ENCODE data around the gene VSIG8.

VSIG8 gene

DNA sequence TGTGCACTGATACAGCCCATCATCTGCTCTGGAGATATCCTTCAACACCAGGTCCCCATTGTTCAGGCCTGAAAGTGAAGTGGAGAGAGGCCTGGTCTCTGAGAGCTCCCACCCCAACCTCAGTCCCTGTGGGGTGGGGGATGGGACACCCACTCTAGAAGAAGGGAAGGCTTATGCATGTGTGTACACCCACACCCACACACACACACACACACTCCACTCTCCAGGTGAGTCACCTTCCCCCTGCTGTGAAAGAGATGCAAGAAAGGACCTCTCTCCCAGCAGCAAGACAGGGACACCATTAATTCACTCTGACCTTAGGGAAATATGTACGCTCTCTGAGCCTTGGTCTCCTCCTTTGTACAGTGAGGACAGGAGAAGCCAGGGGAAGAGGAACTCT lies 5.9 kb downstream of the VSIG8 start:
- Histone ChIP-seq H3K27ac (ENCODE audit: low read depth, low read length) (no peak overlapping the region), H3K4me3 (ENCODE audit: low read depth, low read length) (no peak overlapping the region), H3K9me3 (ENCODE audit: control insufficient read depth, insufficient read depth, low read length) (no peaks in the 10 kb centered on the region), H3K4me1 (ENCODE audit: control insufficient read depth, insufficient read depth, low read length) (no peaks in the 10 kb centered on the region), H3K27me3 (ENCODE audit: control insufficient read depth, insufficient read depth, low read length) (peaks cover 52% of the 10 kb centered on the region), H3K9ac (ENCODE audit: low read depth, low read length) (no peak overlapping the region), H3K36me3 (ENCODE audit: control insufficient read depth, insufficient read depth, low read length) (no peaks in the 10 kb centered on the region)

- Histone ChIP-seq H3K27me3 (ENCODE audit: control insufficient read depth, insufficient read depth, low read length) (peaks cover 52% of the 10 kb centered on the region), H3K4me3 (ENCODE audit: low read depth, low read length) (no peak overlapping the region), H3K36me3 (ENCODE audit: control insufficient read depth, insufficient read depth, low read length) (no peaks in the 10 kb centered on the region), H3K4me1 (ENCODE audit: control insufficient read depth, insufficient read depth, low read length) (no peaks in the 10 kb centered on the region), H3K27ac (ENCODE audit: low read depth, low read length) (no peak overlapping the region), H3K9ac (ENCODE audit: low read depth, low read length) (no peak overlapping the region), H3K9me3 (ENCODE audit: control insufficient read depth, insufficient read depth, low read length) (no peaks in the 10 kb centered on the region)
Measured at GRCh38 chr1:159855709-159856108, 6.7 kb downstream of the VSIG8 start.

DNA sequence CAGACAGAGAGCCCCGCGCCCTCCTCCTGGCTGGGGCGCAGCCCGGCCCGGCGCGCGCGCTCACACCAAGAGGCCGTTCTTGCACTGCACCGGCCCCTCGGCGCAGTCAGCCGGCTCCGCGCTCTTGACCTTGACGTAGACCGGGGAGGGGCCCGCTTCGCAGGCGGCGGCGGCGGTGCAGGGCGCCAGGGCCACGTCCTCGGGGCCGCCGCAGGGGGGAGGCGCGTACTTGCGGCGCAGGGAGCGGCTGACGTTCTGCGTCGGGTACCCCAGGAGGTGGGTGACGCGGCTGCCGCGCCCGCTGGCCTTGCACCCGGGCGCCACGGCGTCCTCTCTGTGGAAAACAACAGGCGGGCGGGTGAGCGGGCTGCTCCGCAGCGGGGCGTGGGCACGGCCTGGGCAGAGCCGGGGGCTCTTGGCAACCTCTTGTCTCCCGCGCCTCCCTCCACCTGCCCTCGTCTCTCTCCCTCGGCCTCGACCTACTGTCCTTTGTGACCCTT lies 7.7 kb downstream of the VSIG8 start:
- no peaks in the 10 kb centered on the region for H3K36me3 ChIP-seq (ENCODE audit: control insufficient read depth, insufficient read depth, low read length)
- peaks cover 52% of the 10 kb centered on the region for H3K27me3 ChIP-seq (ENCODE audit: control insufficient read depth, insufficient read depth, low read length)
- H3K9me3 ChIP-seq (ENCODE audit: control insufficient read depth, insufficient read depth, low read length), result no peaks in the 10 kb centered on the region
- H3K4me3 ChIP-seq (ENCODE audit: low read depth, low read length), result peak overlapping the region; percentile 80
- H3K27ac ChIP-seq (ENCODE audit: low read depth, low read length), result no peak overlapping the region
- no peaks in the 10 kb centered on the region for H3K4me1 ChIP-seq (ENCODE audit: control insufficient read depth, insufficient read depth, low read length)
- H3K9ac ChIP-seq (ENCODE audit: low read depth, low read length), result no peak overlapping the region

- Histone ChIP-seq H3K9me3 (ENCODE audit: control insufficient read depth, insufficient read depth, low read length) (no peaks in the 10 kb centered on the region), H3K4me1 (ENCODE audit: control insufficient read depth, insufficient read depth, low read length) (no peaks in the 10 kb centered on the region), H3K9ac (ENCODE audit: low read depth, low read length) (no peak overlapping the region), H3K36me3 (ENCODE audit: control insufficient read depth, insufficient read depth, low read length) (no peaks in the 10 kb centered on the region), H3K27ac (ENCODE audit: low read depth, low read length) (no peak overlapping the region), H3K4me3 (ENCODE audit: low read depth, low read length) (peak overlapping the region; percentile 80), H3K27me3 (ENCODE audit: control insufficient read depth, insufficient read depth, low read length) (peaks cover 52% of the 10 kb centered on the region)
Measured at GRCh38 chr1:159854116-159854692, 8.3 kb downstream of the VSIG8 start.

DNA sequence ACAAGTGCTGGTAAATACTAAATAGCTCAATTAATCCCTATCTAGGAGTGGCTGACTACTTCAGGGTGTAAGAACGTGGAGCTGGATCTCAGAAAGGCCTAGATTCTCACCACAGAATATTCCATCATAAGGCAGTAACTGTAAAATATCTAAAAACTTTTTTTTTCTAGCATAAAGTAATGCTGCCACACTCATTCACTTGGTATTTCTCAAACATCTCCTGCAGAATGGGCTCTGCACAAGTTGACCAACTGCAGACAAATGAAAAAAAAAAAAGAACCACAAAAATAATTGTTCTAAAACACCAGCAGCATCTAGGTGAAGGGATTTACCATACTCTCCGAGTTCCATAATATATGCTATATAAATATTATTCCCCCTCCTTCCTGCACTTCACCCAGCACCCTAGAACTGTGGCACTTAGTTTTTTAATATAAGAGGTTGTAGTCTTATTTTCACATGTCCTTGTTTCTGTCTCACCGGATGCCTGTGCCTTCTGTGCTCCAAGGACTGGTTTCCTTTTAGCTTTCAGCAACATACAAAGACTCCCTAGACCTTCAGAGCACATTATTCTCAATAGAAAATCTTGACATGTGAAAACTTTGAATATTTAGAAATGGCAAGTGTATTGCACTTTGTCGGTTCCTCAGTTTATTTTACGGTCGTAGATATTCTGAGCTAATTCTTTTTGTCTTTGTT lies 8.9 kb downstream of the VSIG8 start:
- Histone ChIP-seq H3K27ac (ENCODE audit: low read depth, low read length) (no peak overlapping the region), H3K9me3 (ENCODE audit: control insufficient read depth, insufficient read depth, low read length) (no peaks in the 10 kb centered on the region), H3K36me3 (ENCODE audit: control insufficient read depth, insufficient read depth, low read length) (no peaks in the 10 kb centered on the region), H3K9ac (ENCODE audit: low read depth, low read length) (no peak overlapping the region), H3K4me1 (ENCODE audit: control insufficient read depth, insufficient read depth, low read length) (no peaks in the 10 kb centered on the region), H3K27me3 (ENCODE audit: control insufficient read depth, insufficient read depth, low read length) (peaks cover 52% of the 10 kb centered on the region), H3K4me3 (ENCODE audit: low read depth, low read length) (peak overlapping the region; percentile 80)

DNA sequence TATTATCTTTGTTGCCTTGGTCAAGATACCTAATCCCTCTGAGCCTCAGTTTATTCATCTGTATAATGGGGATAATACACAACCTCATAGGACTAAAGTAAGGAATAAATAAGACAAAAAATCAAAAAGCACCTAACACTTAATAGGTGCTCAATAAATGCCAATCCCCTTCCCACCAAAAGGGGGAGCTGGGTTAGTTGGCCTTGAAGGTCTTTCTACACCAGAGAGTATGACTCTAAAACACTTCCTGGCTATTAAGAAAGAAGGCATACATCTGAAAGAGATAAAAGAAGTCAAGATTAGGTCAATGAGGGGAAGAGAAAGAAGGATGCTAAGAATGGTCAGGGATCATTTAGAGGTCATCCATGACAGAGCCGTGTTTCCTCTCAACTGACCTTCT lies 11.1 kb downstream of the VSIG8 start:
- no peak overlapping the region for H3K9ac ChIP-seq (ENCODE audit: low read depth, low read length)
- H3K36me3 ChIP-seq (ENCODE audit: control insufficient read depth, insufficient read depth, low read length), result no peaks in the 10 kb centered on the region
- H3K9me3 ChIP-seq (ENCODE audit: control insufficient read depth, insufficient read depth, low read length), result no peaks in the 10 kb centered on the region
- H3K4me3 ChIP-seq (ENCODE audit: low read depth, low read length), result no peak overlapping the region
- H3K4me1 ChIP-seq (ENCODE audit: control insufficient read depth, insufficient read depth, low read length), result no peaks in the 10 kb centered on the region
- H3K27me3 ChIP-seq (ENCODE audit: control insufficient read depth, insufficient read depth, low read length), result peaks cover 39% of the 10 kb centered on the region
- no peak overlapping the region for H3K27ac ChIP-seq (ENCODE audit: low read depth, low read length)

DNA sequence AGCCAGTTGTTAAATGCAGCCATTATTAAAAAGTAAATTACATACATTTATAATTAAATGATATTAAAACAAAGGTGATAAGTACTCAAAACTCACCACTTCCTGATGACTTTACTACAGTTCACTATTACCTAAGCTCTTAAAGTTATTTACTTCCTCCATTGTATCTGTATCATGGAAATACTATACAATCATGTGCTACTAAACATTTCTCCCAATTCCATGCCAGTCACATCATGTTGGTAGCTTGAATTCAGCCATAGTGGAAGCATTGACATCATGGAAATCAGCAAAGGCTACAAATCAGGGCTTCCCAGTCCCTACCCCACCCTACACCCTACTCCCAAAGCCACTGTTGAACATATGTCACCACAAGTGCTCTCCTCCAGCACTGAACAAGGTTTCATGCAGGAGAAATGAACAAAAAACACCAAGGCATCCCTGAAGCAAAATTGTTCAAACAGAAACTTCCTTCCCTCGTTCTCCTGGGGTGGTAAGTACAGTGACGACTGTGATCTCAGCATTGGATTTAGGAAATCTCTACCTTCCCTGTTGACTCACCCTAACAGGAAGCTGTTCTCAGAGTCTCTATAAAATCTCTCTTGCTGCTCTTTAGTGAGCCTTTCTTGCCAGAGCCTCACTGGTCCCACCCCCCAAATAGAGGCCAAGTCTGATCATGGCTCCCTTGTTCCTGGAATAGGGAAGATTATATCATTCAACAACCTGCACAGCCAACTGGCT lies 12.7 kb downstream of the VSIG8 start:
- peaks cover 23% of the 10 kb centered on the region for H3K27me3 ChIP-seq (ENCODE audit: control insufficient read depth, insufficient read depth, low read length)
- no peak overlapping the region for H3K4me3 ChIP-seq (ENCODE audit: low read depth, low read length)
- H3K9me3 ChIP-seq (ENCODE audit: control insufficient read depth, insufficient read depth, low read length), result no peaks in the 10 kb centered on the region
- H3K9ac ChIP-seq (ENCODE audit: low read depth, low read length), result no peak overlapping the region
- H3K27ac ChIP-seq (ENCODE audit: low read depth, low read length), result peak overlapping the region; percentile 60
- H3K36me3 ChIP-seq (ENCODE audit: control insufficient read depth, insufficient read depth, low read length), result no peaks in the 10 kb centered on the region
- H3K4me1 ChIP-seq (ENCODE audit: control insufficient read depth, insufficient read depth, low read length), result no peaks in the 10 kb centered on the region

DNA sequence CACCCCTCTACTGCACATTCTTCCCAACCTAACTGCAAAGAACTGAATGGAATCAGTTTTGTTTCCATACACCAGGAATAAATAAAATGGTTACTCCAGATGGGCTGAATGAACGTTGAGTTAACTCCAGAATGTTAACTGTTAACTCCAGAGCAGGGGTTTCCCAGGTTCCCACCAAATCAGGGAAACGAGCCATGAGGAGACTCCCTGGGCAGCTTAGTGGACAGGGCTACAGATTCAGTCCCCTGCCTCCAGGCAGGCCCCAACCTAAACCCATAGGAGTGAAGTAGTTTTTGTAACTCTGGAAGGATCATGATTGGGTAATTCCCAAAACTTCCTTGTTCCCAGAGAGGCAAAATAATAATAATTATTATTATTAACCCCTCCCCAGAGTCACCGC lies 14.1 kb downstream of the VSIG8 start:
- Histone ChIP-seq H3K9ac (ENCODE audit: low read depth, low read length) (no peak overlapping the region), H3K27ac (ENCODE audit: low read depth, low read length) (no peak overlapping the region), H3K36me3 (ENCODE audit: control insufficient read depth, insufficient read depth, low read length) (no peaks in the 10 kb centered on the region), H3K4me1 (ENCODE audit: control insufficient read depth, insufficient read depth, low read length) (no peaks in the 10 kb centered on the region), H3K27me3 (ENCODE audit: control insufficient read depth, insufficient read depth, low read length) (peaks cover 8% of the 10 kb centered on the region), H3K4me3 (ENCODE audit: low read depth, low read length) (no peak overlapping the region), H3K9me3 (ENCODE audit: control insufficient read depth, insufficient read depth, low read length) (no peaks in the 10 kb centered on the region)

DNA sequence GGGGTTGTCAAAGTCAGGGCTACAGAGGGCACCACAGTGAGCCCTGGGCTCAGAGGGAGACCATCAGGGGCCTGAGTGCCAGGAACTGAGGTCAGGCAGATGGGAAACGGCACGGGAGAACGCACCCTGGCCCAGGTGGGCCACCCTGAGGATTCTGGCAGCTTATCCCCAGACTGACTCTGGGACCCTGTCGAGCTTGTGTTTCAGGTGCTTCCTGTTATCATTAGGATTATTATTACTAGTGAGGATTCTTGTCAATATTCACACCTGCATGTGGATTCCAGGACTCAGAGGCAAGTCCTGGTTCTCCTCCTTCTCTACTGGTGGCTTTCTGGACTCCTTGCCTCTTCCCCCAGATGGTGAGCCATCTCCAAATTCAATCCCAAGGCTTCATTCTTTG lies 15.2 kb downstream of the VSIG8 start:
- Histone ChIP-seq H3K9me3 (ENCODE audit: control insufficient read depth, insufficient read depth, low read length) (no peaks in the 10 kb centered on the region), H3K9ac (ENCODE audit: low read depth, low read length) (no peak overlapping the region), H3K27me3 (ENCODE audit: control insufficient read depth, insufficient read depth, low read length) (no peaks in the 10 kb centered on the region), H3K27ac (ENCODE audit: low read depth, low read length) (no peak overlapping the region), H3K36me3 (ENCODE audit: control insufficient read depth, insufficient read depth, low read length) (no peaks in the 10 kb centered on the region), H3K4me1 (ENCODE audit: control insufficient read depth, insufficient read depth, low read length) (no peaks in the 10 kb centered on the region), H3K4me3 (ENCODE audit: low read depth, low read length) (no peak overlapping the region)

DNA sequence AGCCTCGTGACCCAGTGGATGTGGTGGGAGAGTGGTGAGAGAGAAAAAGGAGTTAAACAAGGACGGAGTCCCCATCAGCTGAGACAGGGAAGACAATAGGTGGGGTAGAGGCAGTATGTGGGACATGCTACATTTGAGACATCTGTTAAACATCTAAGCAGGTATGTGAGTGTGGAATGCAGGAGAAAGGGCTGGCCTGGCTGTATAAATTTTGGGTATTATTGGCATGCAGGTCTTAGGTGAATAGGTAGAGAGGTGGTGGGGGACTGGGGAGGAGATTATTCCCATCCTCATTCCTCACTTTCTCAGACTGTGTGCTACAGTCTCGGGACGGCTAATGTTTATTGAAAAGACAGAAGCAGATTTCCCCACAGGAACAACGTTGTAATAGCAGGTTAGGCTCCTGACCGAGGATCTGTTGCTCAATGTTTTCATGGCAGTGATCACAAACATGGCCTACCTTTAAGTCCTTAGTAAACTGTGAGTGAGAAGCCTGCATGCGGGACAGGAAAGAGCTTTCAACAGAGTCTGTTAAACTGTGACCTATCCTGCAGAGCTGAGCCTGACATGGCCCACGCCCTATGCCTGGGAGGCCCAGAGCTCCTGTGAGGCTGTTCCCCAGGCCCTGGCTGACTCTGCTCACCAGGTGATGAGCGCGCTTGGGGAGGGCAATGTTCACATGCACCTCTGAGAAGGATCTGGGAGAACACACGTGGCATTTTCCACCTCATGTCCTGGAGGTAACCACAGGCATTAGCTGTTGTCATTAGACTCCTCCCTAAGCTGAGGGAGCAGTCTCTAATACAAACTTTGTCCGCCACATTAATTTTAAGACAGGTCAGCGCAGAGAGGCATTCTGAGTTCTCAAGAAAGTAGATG lies 16.5 kb downstream of the VSIG8 start:
- Histone ChIP-seq H3K4me3 (ENCODE audit: low read depth, low read length) (no peak overlapping the region), H3K4me1 (ENCODE audit: control insufficient read depth, insufficient read depth, low read length) (no peaks in the 10 kb centered on the region), H3K9me3 (ENCODE audit: control insufficient read depth, insufficient read depth, low read length) (no peaks in the 10 kb centered on the region), H3K36me3 (ENCODE audit: control insufficient read depth, insufficient read depth, low read length) (no peaks in the 10 kb centered on the region), H3K9ac (ENCODE audit: low read depth, low read length) (no peak overlapping the region), H3K27me3 (ENCODE audit: control insufficient read depth, insufficient read depth, low read length) (no peaks in the 10 kb centered on the region), H3K27ac (ENCODE audit: low read depth, low read length) (no peak overlapping the region)

Measured in HUES48 (cell line).